ENCODE measurements around the gene MAG. TPM values are rescaled to one million over a fixed set of nuclear protein-coding genes. Genes with fewer than 3 reads are reported as not detected.

MAG gene
- total and polyA plus RNA-seq, 2 of the 13 experiments (the other 11 are each of a cell fraction or from before 2014, with no cell fraction given) = 0.20 to 1.3 TPM

DNA sequence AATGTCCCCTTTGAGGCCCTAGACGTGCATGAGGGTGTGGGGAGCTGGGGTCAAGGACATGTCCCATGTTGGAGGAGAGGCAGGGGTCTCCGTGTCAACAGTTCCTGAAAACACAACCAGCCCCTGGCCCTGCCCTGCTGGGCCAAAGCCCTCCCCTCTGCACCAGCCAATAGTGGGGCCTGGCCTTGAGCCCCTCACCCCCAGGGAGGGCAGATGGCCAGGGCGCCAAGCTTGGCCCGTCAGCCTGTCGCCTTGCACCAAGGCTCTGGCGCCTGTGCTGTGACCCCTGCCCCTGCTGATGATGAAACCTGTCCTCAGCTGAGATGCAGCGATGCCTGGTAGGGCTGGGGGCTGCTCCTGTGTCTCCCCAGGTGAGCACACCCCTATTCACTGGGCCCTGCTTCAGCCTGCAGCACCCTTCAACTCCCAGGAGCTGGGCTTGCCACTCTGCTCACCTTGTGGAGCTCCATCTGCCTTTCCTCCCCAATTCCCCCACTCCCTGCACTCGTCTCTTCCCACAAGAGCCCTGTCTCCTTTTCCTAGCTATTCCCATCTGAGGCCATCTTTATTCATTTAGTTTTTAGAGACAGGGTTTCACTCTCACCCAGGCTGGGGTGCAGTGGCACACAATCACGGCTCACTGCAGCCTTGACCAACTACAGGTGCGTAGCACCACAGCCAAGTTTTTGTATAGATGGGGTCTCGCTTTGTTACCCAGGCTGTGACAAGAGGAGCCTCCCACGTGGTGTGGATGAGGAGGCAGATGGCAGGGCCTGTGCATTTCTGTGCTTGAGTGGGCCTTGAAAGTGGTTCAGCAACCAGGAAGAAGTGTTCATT lies 11.8 kb upstream of the MAG start (continued):
- TF ChIP-seq, protein P1, sequence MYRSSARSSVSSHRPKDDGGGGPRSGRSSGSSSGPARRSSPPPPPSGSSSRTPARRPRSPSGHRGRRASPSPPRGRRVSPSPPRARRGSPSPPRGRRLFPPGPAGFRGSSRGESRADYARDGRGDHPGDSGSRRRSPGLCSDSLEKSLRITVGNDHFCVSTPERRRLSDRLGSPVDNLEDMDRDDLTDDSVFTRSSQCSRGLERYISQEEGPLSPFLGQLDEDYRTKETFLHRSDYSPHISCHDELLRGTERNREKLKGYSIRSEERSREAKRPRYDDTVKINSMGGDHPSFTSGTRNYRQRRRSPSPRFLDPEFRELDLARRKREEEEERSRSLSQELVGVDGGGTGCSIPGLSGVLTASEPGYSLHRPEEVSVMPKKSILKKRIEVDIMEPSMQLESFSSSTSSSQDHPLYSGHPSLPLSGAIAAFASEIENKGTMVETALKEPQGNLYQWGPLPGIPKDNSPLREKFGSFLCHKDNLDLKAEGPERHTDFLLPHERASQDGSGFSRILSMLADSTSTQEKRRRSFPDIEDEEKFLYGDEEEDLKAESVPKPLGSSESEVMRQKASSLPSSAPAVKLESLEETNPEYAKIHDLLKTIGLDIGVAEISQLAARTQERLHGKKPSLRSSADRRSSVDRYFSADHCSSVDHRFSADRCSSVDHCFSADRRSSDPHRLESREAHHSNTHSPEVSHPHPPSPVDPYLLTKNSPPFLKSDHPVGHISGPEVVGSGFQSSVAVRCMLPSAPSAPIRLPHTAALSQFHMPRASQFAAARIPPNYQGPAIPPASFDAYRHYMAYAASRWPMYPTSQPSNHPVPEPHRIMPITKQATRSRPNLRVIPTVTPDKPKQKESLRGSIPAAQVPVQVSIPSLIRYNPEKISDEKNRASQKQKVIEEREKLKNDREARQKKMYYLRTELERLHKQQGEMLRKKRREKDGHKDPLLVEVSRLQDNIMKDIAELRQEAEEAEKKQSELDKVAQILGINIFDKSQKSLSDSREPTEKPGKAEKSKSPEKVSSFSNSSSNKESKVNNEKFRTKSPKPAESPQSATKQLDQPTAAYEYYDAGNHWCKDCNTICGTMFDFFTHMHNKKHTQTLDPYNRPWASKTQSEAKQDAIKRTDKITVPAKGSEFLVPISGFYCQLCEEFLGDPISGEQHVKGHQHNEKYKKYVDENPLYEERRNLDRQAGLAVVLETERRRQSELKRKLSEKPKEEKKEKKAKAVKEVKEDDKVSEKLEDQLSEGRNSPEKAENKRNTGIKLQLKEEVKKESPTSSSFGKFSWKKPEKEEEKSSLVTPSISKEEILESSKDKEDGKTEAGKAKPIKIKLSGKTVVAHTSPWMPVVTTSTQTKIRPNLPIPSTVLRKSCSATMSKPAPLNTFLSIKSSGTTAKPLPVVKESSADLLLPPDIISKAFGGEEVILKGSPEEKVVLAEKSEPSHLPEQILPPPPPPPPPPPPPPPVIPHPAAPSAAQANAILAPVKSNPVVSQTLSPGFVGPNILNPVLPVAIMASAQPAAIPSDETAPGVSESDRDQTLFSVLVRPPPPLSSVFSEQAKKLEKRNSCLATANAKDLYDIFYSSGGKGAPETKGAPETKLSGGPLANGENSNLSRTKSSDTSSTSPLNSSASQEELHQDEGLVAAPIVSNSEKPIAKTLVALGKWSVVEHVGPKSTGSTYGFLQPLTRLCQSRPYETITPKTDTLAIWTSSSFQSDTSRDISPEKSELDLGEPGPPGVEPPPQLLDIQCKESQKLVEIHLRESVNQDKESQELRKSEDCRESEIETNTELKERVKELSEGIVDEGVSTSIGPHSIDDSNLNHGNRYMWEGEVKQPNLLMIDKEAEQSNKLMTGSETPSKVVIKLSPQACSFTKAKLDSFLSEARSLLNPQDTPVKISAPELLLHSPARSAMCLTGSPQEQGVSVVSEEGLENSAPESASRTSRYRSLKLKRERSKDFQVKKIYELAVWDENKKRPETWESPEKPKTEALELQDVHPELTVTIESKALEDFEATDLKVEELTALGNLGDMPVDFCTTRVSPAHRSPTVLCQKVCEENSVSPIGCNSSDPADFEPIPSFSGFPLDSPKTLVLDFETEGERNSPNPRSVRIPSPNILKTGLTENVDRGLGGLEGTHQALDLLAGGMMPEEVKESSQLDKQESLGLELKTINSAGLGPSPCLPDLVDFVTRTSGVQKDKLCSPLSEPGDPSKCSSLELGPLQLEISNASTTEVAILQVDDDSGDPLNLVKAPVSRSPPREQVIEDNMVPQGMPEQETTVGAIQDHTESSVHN (CRISPR knock-in tag; IDR thresholded peaks at IDR 0.05) = peak; percentile 96; the same call in 1 of the 2 replicates
- peak; percentile 87 for TF ChIP-seq PHF21A (CRISPR knock-in tag; IDR thresholded peaks at IDR 0.05)
- TF ChIP-seq ZNF160 (CRISPR knock-in tag; IDR thresholded peaks at IDR 0.05) = no peak
- no peak for TF ChIP-seq CCAR2 (optimal IDR thresholded peaks at IDR 0.05; ENCODE audit: low read depth, low read length)
- TF ChIP-seq, protein P2, sequence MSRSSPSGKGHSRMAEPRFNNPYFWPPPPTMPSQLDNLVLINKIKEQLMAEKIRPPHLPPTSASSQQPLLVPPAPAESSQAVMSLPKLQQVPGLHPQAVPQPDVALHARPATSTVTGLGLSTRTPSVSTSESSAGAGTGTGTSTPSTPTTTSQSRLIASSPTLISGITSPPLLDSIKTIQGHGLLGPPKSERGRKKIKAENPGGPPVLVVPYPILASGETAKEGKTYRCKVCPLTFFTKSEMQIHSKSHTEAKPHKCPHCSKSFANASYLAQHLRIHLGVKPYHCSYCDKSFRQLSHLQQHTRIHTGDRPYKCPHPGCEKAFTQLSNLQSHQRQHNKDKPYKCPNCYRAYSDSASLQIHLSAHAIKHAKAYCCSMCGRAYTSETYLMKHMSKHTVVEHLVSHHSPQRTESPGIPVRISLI (CRISPR knock-in tag; IDR thresholded peaks at IDR 0.05; ENCODE audit: borderline replicate concordance) = peak; percentile 61; the same call in 1 of the 2 replicates
- 0 out of 2 replicates have a peak, but pooled peaks have one; percentile 21 for TF ChIP-seq ZNF792 (CRISPR knock-in tag; IDR thresholded peaks at IDR 0.05)
- 0 out of 2 replicates have a peak, but pooled peaks have one; percentile 69 for TF ChIP-seq SMYD3 (CRISPR knock-in tag; IDR thresholded peaks at IDR 0.05)
- TF ChIP-seq ARID2 (CRISPR knock-in tag; IDR thresholded peaks at IDR 0.05; ENCODE audit: borderline replicate concordance) = no peak; the same call in 1 of the 2 replicates
- peak; percentile 42; the same call in 1 of the 2 replicates for TF ChIP-seq ZC3H13 (CRISPR knock-in tag; IDR thresholded peaks at IDR 0.05)
- TF ChIP-seq, protein P3, sequence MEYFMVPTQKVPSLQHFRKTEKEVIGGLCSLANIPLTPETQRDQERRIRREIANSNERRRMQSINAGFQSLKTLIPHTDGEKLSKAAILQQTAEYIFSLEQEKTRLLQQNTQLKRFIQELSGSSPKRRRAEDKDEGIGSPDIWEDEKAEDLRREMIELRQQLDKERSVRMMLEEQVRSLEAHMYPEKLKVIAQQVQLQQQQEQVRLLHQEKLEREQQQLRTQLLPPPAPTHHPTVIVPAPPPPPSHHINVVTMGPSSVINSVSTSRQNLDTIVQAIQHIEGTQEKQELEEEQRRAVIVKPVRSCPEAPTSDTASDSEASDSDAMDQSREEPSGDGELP (IDR thresholded peaks at IDR 0.05; ENCODE audit: borderline replicate concordance, low read depth) = peak; percentile 90; the same call in 1 of the 2 replicates
- TF ChIP-seq, protein P4, sequence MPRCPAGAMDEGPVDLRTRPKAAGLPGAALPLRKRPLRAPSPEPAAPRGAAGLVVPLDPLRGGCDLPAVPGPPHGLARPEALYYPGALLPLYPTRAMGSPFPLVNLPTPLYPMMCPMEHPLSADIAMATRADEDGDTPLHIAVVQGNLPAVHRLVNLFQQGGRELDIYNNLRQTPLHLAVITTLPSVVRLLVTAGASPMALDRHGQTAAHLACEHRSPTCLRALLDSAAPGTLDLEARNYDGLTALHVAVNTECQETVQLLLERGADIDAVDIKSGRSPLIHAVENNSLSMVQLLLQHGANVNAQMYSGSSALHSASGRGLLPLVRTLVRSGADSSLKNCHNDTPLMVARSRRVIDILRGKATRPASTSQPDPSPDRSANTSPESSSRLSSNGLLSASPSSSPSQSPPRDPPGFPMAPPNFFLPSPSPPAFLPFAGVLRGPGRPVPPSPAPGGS (CRISPR knock-in tag; IDR thresholded peaks at IDR 0.05) = 0 out of 2 replicates have a peak, but pooled peaks have one; percentile 45
- TF ChIP-seq RAD21 (CRISPR knock-in tag; IDR thresholded peaks at IDR 0.05) = peak; percentile 69
- TF ChIP-seq MAFF (IDR thresholded peaks at IDR 0.05; ENCODE audit: low read depth, low read length) = no peak
- no peak for TF ChIP-seq ONECUT2 (CRISPR knock-in tag; IDR thresholded peaks at IDR 0.05)
- no peak for TF ChIP-seq NFIB (CRISPR knock-in tag; IDR thresholded peaks at IDR 0.05; ENCODE audit: borderline replicate concordance)
- no peak for TF ChIP-seq ATRX (CRISPR knock-in tag; IDR thresholded peaks at IDR 0.05; ENCODE audit: borderline replicate concordance)
- TF ChIP-seq SATB2 (CRISPR knock-in tag; IDR thresholded peaks at IDR 0.05) = no peak
- TF ChIP-seq THAP11 (CRISPR knock-in tag; IDR thresholded peaks at IDR 0.05) = 0 out of 2 replicates have a peak, but pooled peaks have one; percentile 36
